HG02678 (cell line): ENCODE results near the gene PPID.
"Not testable (repeated sequence)": the region's sequence is repeated elsewhere in the genome, so short reads cannot be mapped to it uniquely, and the experiment has no call there.

Source experiments
- ATAC-seq: cut with Tn5 transposase; IDR thresholded peaks from one replicate; pipeline ENCODE4 v1.9.1; 2021; ENCODE audit warnings: mild to moderate bottlenecking, moderate library complexity; ENCODE audit not compliant: unreplicated experiment

The PPID gene

DNA sequence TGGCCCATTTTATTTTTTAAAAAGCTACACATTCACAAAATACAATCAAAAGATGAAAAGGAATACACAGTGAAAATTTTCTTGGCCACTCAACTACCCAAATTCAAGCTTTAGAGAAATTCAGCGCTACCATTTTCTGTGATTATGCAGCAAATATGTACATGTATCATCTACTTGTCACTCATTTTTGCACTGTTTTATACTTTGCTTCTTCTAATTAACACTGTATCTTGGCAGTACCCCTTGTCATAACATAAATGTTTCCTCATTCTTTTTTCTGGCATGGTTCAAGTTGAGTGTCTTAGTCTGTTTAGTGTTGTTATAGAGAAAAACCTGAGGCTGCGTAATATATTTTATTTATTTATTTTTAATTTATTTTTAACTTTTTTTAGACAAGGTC, 15.7 kb upstream of the PPID start:
- no peak for ATAC-seq

DNA sequence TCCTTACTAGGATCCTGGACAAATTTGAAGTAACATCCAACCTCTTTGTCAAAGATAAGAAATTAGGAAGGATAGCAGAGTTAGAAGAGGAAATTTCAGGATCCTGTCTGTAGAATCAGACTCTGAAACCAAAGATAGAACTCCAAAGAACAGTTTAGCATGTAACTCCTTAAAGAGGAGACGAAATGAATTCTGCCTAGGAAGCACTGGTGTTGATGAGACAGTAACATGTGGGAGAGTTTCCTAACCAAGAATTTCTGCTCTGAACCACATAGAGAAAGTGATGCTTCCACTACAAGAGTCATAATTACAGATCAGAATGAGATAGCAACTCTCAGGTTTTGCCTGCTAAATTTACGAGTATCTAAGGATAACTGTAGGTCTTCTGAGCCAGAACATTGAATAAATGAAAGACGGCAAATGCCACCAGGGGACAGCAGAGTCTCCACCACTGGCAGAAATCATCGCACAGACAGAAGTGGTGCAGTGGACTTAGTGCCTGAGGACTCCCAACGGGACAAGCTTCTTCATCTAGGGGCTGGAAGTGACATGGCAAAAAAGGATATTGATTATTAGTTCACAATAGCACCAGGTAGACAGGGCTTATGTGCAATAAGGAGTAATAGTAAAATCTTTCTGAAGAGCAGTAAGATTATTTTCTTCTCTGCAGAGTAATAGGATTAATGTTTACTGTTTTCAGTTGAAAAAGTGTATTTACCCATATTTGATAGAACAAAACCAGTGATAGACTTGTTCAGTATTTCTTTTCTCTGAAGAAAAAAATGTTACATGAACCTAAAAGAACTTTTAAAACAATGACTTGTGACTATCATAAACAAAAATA, 6.7 kb upstream of the PPID start:
- peak; percentile 90 for ATAC-seq

DNA sequence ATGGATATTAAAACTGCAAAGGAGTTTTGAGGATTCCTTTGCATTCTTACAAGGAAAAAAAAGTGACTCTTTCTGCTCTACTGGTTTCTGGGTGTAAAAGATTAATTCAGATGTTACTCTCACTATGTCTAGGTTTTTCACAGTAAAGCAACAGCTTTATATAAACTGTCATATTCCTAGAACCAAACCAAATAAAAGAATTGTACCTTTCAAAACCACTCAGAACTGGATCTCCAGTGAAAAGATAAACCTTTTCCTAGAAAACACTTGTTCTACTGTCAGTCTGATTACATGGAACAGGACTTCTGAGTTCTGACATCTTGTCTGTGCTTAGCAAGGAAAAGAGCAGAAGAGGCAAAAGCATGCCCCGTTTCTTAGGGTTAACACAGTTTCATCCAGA, 5.0 kb upstream of the PPID start:
- no peak for ATAC-seq

DNA sequence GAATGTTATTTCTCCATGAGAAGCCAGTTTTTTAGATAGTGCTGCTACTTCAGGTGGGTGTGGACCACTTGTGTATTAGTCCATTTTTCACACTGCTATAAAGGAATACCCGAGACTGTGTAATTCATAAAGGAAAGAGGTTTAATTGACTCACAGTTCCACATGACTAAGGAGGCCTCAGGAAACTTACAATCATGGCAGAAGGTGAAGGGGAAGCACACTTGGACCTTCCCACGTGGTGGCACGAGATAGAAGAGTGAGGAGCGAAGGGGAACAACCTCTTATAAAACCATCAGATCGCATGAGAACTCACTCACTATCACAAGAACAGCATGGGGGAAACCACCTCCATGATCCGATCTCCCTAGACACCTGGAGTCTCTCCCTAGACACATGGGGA, 3.4 kb upstream of the PPID start:
- no peak for ATAC-seq

DNA sequence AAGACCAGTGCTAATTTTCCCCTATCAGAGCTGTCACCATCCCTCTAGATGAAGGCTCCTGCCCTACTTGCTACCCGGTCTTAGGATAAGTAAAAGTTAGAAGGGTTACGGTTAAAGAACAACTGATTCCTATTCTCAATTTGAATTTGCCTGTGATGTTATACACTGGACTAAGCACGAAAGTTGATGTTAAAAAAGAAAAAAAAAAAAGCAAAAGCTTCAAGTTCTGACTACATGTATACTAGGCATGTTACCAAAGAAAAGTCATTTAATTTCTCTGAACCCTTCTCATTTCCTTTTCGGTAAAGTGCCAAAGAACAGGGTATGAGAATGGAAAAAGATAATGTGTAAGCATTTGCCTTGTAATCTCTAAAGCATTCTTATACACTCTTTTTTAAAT, 1.4 kb upstream of the PPID start:
- no peak for ATAC-seq

DNA sequence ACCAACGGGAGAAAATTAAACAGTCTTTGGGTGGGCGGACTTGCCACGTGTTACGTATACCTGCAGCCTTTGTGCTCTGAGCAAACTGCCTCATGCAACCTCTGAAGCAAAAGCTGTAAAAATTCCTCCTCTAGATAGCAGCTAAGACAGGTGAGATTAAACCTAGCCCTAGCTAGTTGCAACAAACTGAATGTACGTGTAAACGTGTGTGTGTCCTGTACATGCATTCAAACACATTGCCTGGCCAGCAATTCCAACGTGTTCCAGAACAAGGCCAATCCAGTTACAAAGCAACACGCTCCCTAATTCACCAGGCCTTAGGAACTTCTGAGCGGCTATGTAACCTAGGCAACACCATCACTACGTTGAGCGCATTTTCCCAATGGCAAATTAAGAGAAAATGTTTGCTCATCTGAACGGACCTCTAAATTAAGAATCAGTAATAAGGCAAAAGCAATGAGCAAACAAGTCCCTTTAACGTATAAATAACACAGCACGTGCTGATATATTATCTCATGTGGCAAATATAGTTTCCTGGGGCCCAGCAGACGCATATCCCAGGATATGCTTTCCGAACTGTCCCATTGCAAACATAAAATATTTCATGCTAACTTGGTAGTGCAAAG, 792 bp downstream of the PPID start:
- peak; percentile 6 for ATAC-seq

DNA sequence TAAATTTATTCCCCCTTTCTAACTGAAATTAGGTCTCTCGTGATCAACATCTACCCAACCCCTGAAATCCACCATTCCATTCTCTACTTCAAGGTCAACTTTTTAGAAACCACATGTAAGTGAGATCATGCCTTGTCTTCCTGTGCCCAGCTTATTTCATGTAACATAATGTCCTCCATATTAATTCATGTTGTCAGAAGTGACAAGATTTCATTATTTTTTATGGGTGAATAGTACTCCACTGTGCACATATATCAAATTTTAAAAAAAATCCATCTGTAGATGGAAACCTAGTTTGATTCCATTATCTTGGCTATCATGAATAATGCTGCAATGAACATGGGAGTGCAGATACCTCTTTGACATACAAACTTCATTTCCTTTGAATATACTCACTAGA, 1.5 kb downstream of the PPID start:
- ATAC-seq, result no peak

DNA sequence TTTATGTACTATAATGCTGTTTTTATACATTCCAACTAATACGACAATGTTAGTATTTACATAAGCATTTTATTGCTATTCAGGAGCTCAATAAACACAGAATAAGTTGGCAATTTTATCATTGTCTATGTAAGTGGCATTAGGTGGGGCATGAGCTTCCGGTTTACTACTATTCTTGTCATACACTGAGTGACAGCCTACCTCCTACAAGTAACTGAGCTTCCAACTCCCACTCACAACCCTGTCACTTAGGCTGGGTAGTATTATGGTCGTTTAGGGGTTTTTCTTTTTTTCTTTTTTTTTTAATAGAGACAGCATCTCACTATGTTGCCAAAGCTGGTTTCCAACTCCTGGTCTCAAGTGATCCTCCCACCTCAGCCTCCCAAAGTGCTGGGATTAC, 7.4 kb downstream of the PPID start:
- ATAC-seq, result no peak

DNA sequence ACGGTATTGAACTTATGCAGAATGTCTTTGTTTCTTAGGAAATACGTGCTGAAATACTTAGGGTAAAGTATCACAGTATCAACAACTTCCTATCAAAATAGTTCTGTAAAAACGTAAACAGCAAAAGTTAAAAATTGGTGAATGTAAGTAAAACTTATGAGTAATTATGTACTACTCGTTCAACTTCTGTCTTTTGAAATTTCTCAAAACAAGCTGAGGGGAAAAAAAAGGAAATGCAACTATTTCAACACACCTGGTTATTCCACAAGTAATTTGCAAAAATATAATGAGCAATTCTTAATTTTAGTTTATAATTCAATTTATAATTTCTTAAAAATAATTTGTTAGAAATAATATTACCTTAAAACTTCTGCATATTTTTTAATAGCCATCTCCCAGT, 8.3 kb downstream of the PPID start:
- ATAC-seq, result no peak

DNA sequence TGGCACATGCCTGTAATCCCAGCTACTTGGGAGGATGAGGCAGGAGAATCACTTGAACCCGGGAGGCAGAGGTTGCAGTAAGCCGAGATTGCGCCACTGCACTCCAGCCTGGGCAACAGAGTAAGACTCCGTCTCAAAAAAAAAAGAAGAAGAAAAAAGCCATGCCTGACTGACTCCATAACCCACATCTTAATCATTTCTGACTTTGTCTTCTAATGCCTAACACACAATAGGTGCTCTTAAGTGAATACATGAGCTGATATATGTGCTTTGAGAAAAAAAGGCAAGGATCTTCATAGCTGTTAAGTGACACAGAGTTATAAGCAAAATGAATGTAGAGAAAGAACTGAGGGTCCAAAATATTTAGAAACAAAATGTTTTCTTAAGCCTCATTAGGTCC, 10.6 kb downstream of the PPID start:
- not testable (repeated sequence) for ATAC-seq

DNA sequence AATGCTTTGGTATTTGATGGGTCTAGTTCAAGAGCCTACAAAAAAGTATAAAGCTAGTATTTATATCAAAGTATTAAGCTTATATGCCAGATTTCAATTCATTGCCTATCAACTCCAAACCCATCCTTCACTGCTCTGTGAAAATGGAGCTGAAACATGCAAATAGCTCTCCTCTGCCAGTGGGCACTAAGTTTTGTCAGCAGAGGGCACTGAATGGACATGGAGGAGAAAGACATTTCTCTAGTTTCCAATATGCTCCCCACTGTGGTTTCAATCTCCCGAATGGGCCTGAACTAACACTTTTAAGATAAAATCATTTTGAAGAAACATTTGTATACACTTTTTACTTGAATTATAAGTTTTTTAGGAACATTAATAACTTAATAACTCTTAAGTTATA, 12.4 kb downstream of the PPID start:
- ATAC-seq, result no peak

DNA sequence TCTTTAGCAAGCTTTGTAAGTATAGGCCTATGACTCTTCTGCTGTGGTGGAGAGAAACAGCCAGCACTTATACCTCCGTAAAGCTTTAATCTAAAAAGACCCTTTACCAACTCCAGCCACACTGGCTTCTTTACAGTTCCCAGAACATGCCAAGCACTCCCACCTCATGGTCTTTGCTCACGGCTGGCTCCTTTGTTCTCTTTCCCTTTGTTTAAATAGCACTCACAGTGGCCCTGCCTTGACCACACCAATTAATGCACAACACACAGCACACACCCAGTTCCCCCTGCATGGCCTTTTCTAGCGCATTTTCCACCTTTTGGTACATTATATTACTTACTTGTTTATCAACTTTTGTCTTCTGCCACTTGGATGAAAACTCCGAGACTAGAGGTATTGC, 18.9 kb downstream of the PPID start:
- ATAC-seq, result no peak

DNA sequence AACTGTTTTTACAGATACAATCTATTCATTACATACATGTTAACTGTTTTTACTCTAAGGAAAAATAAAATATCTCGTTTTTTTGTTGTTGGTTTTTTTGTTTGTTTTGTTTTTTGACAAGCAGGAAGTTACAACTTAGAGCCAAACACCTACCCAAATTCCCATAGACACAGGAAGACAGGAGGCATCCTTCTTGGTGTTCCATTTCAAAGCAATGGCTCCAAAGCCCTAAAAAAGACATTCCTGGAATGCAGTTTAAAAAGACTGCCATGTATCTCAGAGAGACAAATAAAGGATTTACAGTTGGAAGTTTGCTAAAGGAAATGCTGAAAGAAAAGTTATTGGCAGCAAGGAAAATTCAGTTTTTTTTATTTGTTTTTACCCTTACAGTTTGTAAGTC, 34.4 kb downstream of the PPID start:
- ATAC-seq, result no peak

DNA sequence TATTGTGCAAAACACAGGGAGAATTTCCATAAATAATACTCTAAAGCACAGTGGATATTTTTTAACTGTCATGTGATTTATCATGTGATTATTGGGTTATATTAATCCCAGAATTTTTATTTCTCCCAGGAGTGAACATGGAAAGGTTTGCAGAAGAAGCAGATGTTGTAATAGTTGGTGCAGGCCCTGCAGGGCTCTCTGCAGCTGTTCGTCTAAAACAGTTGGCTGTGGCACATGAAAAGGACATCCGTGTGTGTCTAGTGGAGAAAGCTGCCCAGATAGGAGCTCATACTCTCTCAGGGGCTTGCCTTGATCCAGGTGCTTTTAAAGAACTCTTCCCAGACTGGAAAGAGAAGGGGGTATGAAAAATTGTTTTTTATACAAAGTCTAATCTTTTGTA, 41.1 kb downstream of the PPID start:
- ATAC-seq, result no peak

DNA sequence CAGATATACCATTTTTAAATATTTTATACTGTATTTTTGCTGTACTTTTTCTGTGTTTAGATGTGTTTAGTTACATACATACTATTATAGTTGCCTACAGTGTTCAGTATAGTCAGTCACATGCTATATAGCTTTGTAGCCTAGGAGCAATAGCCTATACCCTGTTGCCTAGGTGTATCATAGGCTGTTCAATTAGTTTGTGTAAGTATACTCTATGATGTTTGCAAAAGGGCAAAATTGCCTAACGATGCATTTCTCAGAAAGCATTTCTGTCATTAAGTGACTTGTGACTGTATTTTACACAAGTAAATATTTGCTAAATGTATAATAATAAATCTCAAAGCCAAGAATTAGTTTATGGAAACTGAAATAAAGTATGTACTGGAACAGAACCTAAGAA, 41.6 kb downstream of the PPID start:
- ATAC-seq, result no peak

DNA sequence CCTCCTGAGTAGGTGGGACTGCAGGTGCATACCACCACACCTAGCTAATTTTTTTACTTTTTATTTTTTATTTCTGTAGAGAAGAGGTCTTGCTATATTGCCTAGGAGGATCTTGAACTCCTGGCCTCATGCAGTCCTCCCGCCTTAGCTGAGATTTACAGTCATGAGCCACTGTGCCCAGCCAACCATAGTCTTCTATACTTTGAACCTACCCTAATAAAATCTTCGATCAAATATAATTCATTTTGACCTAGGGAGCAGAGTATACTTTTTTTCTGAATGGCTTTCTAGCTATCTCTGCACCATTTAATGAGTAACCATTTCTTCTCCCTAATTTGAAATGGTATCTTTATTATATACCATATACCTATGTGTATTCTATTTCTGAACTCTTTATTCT, 44.4 kb downstream of the PPID start:
- no peak for ATAC-seq

DNA sequence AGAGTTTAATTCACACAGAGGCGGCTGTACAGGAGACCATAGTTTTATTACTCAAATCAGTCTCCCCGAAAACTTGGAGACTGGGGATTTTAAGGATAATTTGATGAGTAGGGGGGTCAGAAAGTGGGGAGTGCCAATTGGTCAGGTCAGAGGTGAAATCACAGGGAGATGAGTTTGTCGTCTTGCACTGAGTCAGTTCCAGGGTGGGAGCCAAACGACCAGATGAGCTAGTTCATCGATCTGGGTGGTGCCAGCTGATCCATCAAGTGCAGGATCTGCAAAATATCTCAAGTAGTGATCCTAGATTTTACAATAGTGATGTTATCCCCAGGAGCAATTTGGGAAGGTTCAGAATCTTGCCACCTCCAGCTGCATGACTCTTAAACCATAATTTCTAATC, 47.1 kb downstream of the PPID start:
- ATAC-seq, result no peak

DNA sequence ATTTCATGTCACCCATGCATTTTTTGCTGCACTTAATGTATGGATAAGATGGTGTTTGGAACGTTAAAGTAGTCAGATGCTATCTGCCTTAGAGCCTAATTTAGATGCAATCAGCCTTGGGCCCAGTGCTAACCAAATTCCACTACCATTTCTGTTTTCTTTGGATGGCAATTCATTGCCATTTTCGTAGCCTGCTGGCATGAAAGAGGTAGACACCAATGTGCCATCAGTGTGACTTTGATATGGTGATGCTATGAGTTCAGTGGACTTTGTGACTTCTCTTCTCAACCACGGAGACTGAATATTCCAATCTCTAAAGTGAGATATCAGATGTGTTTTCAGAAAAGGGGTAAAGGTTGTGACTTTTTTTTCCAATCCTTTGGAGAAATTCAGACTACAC, 49.6 kb downstream of the PPID start:
- no peak for ATAC-seq

DNA sequence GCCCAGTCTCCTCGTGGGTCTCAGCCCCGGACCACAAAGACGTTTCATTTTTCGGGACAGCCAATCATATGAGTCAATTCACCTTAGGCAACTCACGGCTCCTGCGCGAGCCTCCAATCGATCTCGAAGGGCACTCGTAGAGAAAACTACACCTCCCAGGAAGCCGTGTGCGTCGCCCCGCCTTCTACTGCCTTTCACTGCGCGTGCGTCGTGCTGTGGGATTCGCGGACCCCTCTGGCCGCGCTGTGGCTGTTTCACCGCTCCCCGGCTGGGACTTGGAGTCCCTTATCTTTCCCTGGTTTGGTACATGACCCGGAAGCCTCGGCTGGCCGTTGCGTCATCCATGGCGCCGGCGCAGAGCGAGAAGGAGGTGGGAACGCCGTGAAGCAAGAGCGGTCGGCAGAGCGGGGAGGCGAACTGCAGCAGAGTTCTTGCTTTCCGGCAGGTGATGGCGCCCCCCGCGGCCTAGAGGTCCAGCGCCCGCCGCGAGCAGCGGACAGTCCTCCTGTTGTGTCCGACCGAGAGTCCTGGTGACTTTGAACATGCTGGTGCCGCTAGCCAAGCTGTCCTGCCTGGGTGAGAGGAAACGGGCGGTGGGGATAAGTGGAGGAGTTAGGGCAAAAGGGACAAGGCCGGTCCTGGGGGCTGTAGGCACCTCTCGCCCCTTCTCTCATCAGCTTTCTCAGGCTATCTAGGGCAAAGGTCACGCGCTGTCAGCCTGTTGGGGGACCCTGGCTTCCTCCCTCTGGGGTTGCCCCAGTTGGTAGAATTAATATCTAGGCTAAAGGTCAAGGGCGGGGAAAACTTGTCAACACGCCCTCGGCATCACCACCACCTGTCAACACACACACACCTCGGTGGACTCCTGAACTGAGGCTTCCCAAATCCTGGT, 51.0 kb downstream of the PPID start, which contains the start of gene ETFDH:
Gene ETFDH (plus strand): TSS at position 382 of the 892 bp plus-strand sequence. CDS start 161 bp downstream, at position 543.
- ATAC-seq, result peak; percentile 82

DNA sequence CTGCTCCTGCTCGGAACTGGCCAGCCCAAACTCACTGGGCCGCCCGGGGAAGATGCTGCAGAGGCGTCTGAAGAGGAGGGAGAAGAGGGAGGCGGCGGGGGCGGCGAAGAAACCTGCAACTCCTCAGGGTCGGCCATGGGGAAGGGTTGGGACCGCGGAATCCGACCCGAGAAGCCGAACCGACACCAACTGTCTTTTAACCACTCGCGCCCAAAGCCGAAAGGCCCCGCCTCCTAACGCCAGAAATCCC, 51.6 kb downstream of the PPID start, which contains the start of gene C4orf46:
Gene C4orf46 (minus strand): TSS at position 223 of the 250 bp plus-strand sequence. CDS start 86 bp downstream, at position 137.
- no peak for ATAC-seq

DNA sequence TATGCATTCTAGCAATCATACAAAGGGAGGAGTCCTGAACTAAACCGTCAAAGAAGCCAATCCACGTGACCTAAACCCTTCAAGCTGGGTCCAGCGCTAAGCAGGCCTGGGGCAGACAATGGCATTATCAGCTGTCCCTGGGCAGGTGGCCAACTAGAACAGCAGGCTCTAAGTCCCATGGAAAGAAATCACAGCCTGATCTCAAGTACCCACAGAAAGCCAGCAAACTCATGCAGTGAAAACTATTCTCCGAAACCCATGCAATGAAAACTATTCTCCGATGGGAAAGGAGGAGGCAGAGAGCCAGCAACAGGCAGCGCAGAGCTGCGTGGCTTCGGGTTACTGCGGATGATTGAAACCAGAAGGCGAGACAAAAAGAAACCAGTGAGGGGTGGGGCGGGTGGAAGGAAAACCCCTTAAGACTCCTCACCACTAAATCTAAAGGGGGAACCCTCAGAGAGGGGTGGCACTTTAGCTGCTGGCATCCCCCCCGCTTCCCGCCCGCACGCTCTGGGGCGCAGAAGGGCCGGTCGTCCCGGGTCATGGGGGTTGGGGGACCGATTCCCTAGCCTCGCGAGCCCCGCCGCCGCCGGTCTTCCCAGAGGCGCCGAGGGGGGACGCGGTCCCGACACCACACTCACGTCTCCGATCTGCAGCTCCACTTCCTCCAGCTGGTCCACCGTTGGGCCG, 52.1 kb downstream of the PPID start:
- ATAC-seq, result peak; percentile 27
